ENCODE measurements around the gene ZNF556. TPM values are rescaled to one million over a fixed set of nuclear protein-coding genes. Genes with fewer than 3 reads are reported as not detected.

The ZNF556 gene
- total RNA-seq, 1 donor from 2014 or later, result 2.4 TPM

DNA sequence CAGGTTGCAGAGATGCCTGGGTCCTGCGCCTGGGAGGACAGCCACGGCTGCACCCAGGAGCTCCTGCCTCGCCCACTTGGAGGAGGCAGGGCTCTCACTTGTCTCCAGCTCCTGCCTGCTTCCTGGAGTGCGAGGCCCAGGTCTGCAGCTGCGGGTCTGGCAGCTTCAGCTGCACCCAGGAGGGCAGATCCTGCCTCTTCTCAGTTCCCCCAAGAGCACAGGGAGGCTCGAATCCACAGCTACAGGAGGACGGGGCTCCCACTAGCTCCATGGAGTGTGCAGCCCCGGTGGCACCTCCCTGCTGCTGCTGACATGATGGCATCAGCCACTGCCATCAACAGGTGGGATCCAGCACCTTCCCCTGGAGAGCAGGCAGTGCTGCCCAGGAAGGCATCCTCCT lies 43.0 kb upstream of the ZNF556 start:
- Histone ChIP-seq H3K4me3 (ENCODE audit: low read depth, low read length) (no peak overlapping the region), H3K36me3 (ENCODE audit: control insufficient read depth, insufficient read depth, low read length) (no peaks in the 10 kb centered on the region), H3K27me3 (ENCODE audit: control insufficient read depth, insufficient read depth, low read length) (no peaks in the 10 kb centered on the region)
- no peak for TF ChIP-seq CTCF (IDR thresholded peaks at IDR 0.05; ENCODE audit: insufficient read depth, low read length, severe bottlenecking)
- peak; percentile 36 for FAIRE-seq
- DNase-seq (ENCODE audit: low read depth), result no peak

DNA sequence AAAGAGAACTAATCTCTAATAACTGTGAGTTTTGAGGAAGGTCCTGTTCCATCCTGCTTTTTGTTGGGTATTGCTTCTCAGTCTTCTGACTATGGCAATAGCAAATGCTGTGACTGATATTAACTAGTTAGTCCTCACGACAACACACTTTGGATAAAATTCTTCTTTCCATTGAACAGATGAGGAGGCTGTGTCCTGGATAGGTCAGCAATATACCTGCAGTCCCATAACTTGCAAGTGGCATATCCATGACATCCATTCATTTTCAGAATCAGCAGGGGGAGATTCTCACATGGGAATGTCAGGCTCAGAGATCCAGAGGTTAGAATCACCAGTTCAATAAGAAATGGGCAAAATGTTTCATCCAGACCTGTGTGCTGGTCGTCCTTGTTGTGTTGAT lies 40.1 kb upstream of the ZNF556 start:
- FAIRE-seq (no peak), DNase-seq (ENCODE audit: low read depth) (no peak)
- TF ChIP-seq CTCF (IDR thresholded peaks at IDR 0.05; ENCODE audit: insufficient read depth, low read length, severe bottlenecking), result no peak
- Histone ChIP-seq H3K36me3 (ENCODE audit: control insufficient read depth, insufficient read depth, low read length) (no peaks in the 10 kb centered on the region), H3K27me3 (ENCODE audit: control insufficient read depth, insufficient read depth, low read length) (no peaks in the 10 kb centered on the region), H3K4me3 (ENCODE audit: low read depth, low read length) (no peak overlapping the region)

- TF ChIP-seq CTCF (IDR thresholded peaks at IDR 0.05; ENCODE audit: insufficient read depth, low read length, severe bottlenecking), result no peak
- no peak overlapping the region for H3K4me3 ChIP-seq (ENCODE audit: low read depth, low read length)
- H3K27me3 ChIP-seq (ENCODE audit: control insufficient read depth, insufficient read depth, low read length), result no peaks in the 10 kb centered on the region
- DNase-seq (ENCODE audit: low read depth) (no peak), FAIRE-seq (no peak)
- no peaks in the 10 kb centered on the region for H3K36me3 ChIP-seq (ENCODE audit: control insufficient read depth, insufficient read depth, low read length)
Observed at GRCh38 chr19:2827840-2828489, 39.2 kb upstream of the ZNF556 start.

- DNase-seq (ENCODE audit: low read depth) (no peak), FAIRE-seq (peak; percentile 88)
- H3K4me3 ChIP-seq (ENCODE audit: low read depth, low read length), result no peak overlapping the region
- no peaks in the 10 kb centered on the region for H3K36me3 ChIP-seq (ENCODE audit: control insufficient read depth, insufficient read depth, low read length)
- no peak for TF ChIP-seq CTCF (IDR thresholded peaks at IDR 0.05; ENCODE audit: insufficient read depth, low read length, severe bottlenecking)
- no peaks in the 10 kb centered on the region for H3K27me3 ChIP-seq (ENCODE audit: control insufficient read depth, insufficient read depth, low read length)
Observed at GRCh38 chr19:2834294-2834871, 32.8 kb upstream of the ZNF556 start.

DNA sequence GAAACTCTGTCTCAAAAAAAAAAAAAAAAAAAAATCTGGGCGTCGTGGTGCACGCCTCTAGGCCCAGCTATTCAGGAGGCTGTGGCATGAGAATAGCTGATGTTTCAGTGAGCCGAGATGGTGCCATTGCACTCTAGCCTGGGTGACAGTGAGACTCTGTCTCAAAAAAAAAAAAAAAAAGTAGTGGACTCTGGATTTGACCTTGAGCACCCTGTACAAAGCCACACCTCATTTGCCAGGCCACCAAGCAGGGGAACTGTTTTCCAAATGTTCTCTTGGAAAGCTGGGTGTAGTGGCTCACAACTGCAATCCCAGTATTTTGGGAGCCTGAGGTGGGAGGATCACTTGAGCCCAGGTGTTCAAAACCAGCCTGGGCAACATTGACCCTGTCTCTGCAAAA lies 29.7 kb upstream of the ZNF556 start:
- Histone ChIP-seq H3K4me3 (ENCODE audit: low read depth, low read length) (no peak overlapping the region), H3K27me3 (ENCODE audit: control insufficient read depth, insufficient read depth, low read length) (no peaks in the 10 kb centered on the region), H3K36me3 (ENCODE audit: control insufficient read depth, insufficient read depth, low read length) (no peaks in the 10 kb centered on the region)
- DNase-seq (ENCODE audit: low read depth), result no peak
- FAIRE-seq, result no peak
- no peak for TF ChIP-seq CTCF (IDR thresholded peaks at IDR 0.05; ENCODE audit: insufficient read depth, low read length, severe bottlenecking)

Measured in bronchial epithelial cell (primary cell).